Caco-2 (cell line): Measurements from ENCODE around the gene ZFP36L2. TPM values are rescaled to one million over a fixed set of nuclear protein-coding genes. Genes with fewer than 3 reads are reported as not detected.

Source experiments
- BruUV-seq: library from RNA; stranded (reverse); fragments of 400-500 nt; replicated peaks from 2 replicates; lab custom pipeline; 2021; lab: Mats Ljungman, UMichigan
- CTCF ChIA-PET: fragments of 300-600 bp; sonication (Branson Sonifier 250); formaldehyde crosslinking; loops from one replicate; lab custom pipeline; 2022; ENCODE audit warnings: antibody characterized with exemption; lab: Charles Lee
- POLR2A ChIA-PET: fragments of 300-600 bp; sonication (Branson Sonifier 250); formaldehyde crosslinking; loops from one replicate; lab custom pipeline; 2022; ENCODE audit warnings: antibody characterized with exemption; lab: Charles Lee
- DNase-seq, 2 experiments: peaks; one replicate each; pipeline versions ENCODE4 v3.0.0 to v3.0.0-alpha.2; 2020 to 2022
- H3K27me3 ChIP-seq: replicated peaks from 2 replicates; pipeline ENCODE4 v1.6.0; 2011; ENCODE audit warnings: low read length; ENCODE audit not compliant: control insufficient read depth, insufficient read depth
- H3K36me3 ChIP-seq: 2 replicates; pipeline ENCODE4 v1.5.1; 2011; ENCODE audit warnings: low read length; ENCODE audit not compliant: control insufficient read depth, insufficient read depth
- H3K4me1 ChIP-seq: fragments of 250-450 bp; sonication (Bioruptor Pico); 2 replicates; pipeline ENCODE4 v1.5.1; 2020; ENCODE audit warnings: mild to moderate bottlenecking
- H3K4me3 ChIP-seq: 2 replicates; pipeline ENCODE4 v1.5.1; 2011; ENCODE audit warnings: low read depth, mild to moderate bottlenecking, control low read depth, low read length
- H3K9me3 ChIP-seq: fragments of 250-450 bp; sonication (Bioruptor Pico); 2 replicates; pipeline ENCODE4 v1.5.1; 2020; ENCODE audit warnings: mild to moderate bottlenecking, moderate library complexity
- H3K27ac Mint-ChIP-seq: one replicate; pipeline ENCODE4 v1.8.0; 2022; ENCODE audit warnings: mixed read lengths; ENCODE audit not compliant: unreplicated experiment
- H3K27me3 Mint-ChIP-seq: one replicate; pipeline ENCODE4 v1.8.0; 2022; ENCODE audit warnings: mixed read lengths; ENCODE audit not compliant: insufficient read depth, unreplicated experiment
- H3K36me3 Mint-ChIP-seq: one replicate; pipeline ENCODE4 v1.8.0; 2022; ENCODE audit warnings: mild to moderate bottlenecking, mixed read lengths; ENCODE audit not compliant: insufficient read depth, unreplicated experiment
- H3K4me1 Mint-ChIP-seq: one replicate; pipeline ENCODE4 v1.8.0; 2022; ENCODE audit warnings: low read depth, mixed read lengths; ENCODE audit not compliant: unreplicated experiment
- H3K4me3 Mint-ChIP-seq: one replicate; pipeline ENCODE4 v1.8.0; 2022; ENCODE audit warnings: mild to moderate bottlenecking, moderate library complexity, mixed read lengths; ENCODE audit not compliant: unreplicated experiment
- H3K9me3 Mint-ChIP-seq: one replicate; pipeline ENCODE4 v1.8.0; 2022; ENCODE audit warnings: mixed read lengths; ENCODE audit not compliant: unreplicated experiment
- intact Hi-C: fragments of 100-400 bp; cut with micrococcal nuclease; formaldehyde crosslinking; loops from one replicate; pipeline ENCODE4 v1.10.0; 2022; ENCODE audit not compliant: unreplicated experiment
- total RNA-seq: library from RNA; stranded (reverse); gene quantifications from 2 replicates; pipeline ENCODE4 v1.2.3, GENCODE V29; 2022
- TF ChIP-seq, protein P1 (sequence below), 2 experiments: fragments of 200-600 bp in 1 of 2; IDR thresholded peaks; 1 replicate in 1 of 2; 2 replicates in 1 of 2; pipeline versions ENCODE4 v1.5.1 to v1.8.0; 2011 to 2022; ENCODE audit warnings: antibody characterized with exemption in 1 of 2, control low read depth in 1 of 2, inconsistent platforms in 1 of 2, low read depth in 1 of 2, low read length in 1 of 2, mild to moderate bottlenecking in 1 of 2, moderate library complexity in 1 of 2; ENCODE audit not compliant: insufficient read depth in 1 of 2, severe bottlenecking in 1 of 2, unreplicated experiment in 1 of 2

ZFP36L2 gene
- total RNA-seq, 1 experiment from 2014 or later = 225 TPM

- Mint-ChIP-seq H3K4me1 (peaks cover 6% of the 10 kb centered on the region), H3K9me3 (no peaks in the 10 kb centered on the region), H3K27me3 (no peaks in the 10 kb centered on the region), H3K4me3 (no peak overlapping the region), H3K27ac (no peak overlapping the region), H3K36me3 (no peaks in the 10 kb centered on the region)
- no peak for DNase-seq
- Histone ChIP-seq H3K9me3 (no peaks in the 10 kb centered on the region), H3K27me3 (no peaks in the 10 kb centered on the region), H3K4me1 (peaks cover 3% of the 10 kb centered on the region; the same call in 1 of the 2 replicates), H3K36me3 (peaks cover 2% of the 10 kb centered on the region), H3K4me3 (no peak overlapping the region)
- intact Hi-C loops = no loop called here
- BruUV-seq = no TSS peak
- ChIA-PET POLR2A (no interaction called here), CTCF (no interaction called here)
- TF ChIP-seq, protein P1, sequence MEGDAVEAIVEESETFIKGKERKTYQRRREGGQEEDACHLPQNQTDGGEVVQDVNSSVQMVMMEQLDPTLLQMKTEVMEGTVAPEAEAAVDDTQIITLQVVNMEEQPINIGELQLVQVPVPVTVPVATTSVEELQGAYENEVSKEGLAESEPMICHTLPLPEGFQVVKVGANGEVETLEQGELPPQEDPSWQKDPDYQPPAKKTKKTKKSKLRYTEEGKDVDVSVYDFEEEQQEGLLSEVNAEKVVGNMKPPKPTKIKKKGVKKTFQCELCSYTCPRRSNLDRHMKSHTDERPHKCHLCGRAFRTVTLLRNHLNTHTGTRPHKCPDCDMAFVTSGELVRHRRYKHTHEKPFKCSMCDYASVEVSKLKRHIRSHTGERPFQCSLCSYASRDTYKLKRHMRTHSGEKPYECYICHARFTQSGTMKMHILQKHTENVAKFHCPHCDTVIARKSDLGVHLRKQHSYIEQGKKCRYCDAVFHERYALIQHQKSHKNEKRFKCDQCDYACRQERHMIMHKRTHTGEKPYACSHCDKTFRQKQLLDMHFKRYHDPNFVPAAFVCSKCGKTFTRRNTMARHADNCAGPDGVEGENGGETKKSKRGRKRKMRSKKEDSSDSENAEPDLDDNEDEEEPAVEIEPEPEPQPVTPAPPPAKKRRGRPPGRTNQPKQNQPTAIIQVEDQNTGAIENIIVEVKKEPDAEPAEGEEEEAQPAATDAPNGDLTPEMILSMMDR (IDR thresholded peaks at IDR 0.05; ENCODE audit: insufficient read depth in 1 of 2, low read depth in 1 of 2, low read length in 1 of 2, severe bottlenecking in 1 of 2, unreplicated experiment in 1 of 2) = no peak
Measured at GRCh38 chr2:43248621-43249020, 22.2 kb upstream of the ZFP36L2 start.

DNA sequence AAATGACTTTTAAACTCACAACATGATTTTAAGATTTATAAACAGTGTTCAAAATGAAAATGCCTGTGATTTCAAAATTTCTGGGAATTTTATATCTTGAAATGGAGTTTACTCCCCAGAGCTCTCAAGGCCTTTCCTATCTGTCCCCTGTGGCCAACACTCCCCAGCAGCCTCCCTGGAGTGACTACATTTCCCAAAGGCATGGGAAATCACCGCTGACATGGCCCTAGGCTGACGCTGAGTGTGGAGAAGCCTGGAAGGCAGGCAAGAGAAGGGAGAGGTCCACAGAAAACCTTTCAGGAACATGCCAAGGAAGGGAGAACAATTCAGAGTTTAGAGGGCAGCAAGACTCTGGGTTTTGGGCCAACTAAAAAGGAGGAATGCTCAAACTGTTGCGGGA is 20.2 kb upstream of the ZFP36L2 start:
- H3K9me3 ChIP-seq = no peaks in the 10 kb centered on the region
- DNase-seq = no peak
- TF ChIP-seq, protein P1 (IDR thresholded peaks at IDR 0.05; ENCODE audit: insufficient read depth in 1 of 2, low read depth in 1 of 2, low read length in 1 of 2, severe bottlenecking in 1 of 2, unreplicated experiment in 1 of 2) = no peak
- peaks cover 3% of the 10 kb centered on the region; the same call in 1 of the 2 replicates for H3K4me1 ChIP-seq
- Mint-ChIP-seq H3K27ac (no peak overlapping the region), H3K36me3 (no peaks in the 10 kb centered on the region), H3K27me3 (no peaks in the 10 kb centered on the region), H3K4me1 (peaks cover 6% of the 10 kb centered on the region), H3K9me3 (no peaks in the 10 kb centered on the region), H3K4me3 (no peak overlapping the region)
- intact Hi-C loops = no loop called here
- POLR2A ChIA-PET = no interaction called here
- H3K36me3 ChIP-seq = peaks cover 2% of the 10 kb centered on the region
- CTCF ChIA-PET = no interaction called here
- no peak overlapping the region for H3K4me3 ChIP-seq
- H3K27me3 ChIP-seq = no peaks in the 10 kb centered on the region
- BruUV-seq = no TSS peak

DNA sequence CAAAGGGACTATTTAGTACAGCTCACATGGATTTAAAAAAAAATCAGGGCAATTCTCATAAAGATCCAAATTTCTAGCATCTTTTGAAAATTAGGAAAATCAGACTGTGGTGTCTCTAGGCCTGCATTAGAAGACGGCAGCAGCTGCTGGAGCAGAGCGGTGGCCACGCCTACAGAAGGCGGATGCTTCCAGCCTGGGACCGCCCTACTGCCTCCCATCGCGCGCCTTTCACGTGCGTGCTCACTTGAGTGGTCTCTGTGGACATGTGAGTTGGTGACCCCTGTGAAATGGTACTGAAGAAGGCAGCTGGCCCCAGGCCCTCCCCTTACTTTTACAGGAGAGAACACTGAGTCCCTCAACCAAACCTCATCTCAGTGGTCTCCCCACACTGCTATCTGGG is 15.2 kb upstream of the ZFP36L2 start:
- ChIA-PET CTCF (no interaction called here), POLR2A (no interaction called here)
- Histone ChIP-seq H3K4me1 (no peaks in the 10 kb centered on the region), H3K4me3 (no peak overlapping the region), H3K9me3 (no peaks in the 10 kb centered on the region), H3K36me3 (peaks cover 2% of the 10 kb centered on the region), H3K27me3 (no peaks in the 10 kb centered on the region)
- no peaks in the 10 kb centered on the region for H3K9me3 Mint-ChIP-seq
- no TSS peak for BruUV-seq
- peak overlapping the region; percentile 6 for H3K27ac Mint-ChIP-seq
- H3K36me3 Mint-ChIP-seq = no peaks in the 10 kb centered on the region
- H3K4me3 Mint-ChIP-seq = no peak overlapping the region
- TF ChIP-seq, protein P1 (IDR thresholded peaks at IDR 0.05; ENCODE audit: insufficient read depth in 1 of 2, low read depth in 1 of 2, low read length in 1 of 2, severe bottlenecking in 1 of 2, unreplicated experiment in 1 of 2) = no peak
- peaks cover 6% of the 10 kb centered on the region for H3K4me1 Mint-ChIP-seq
- intact Hi-C loops = no loop called here
- H3K27me3 Mint-ChIP-seq = no peaks in the 10 kb centered on the region
- DNase-seq = no peak
